ENCODE results near the gene BRSK2.

BRSK2 gene

DNA sequence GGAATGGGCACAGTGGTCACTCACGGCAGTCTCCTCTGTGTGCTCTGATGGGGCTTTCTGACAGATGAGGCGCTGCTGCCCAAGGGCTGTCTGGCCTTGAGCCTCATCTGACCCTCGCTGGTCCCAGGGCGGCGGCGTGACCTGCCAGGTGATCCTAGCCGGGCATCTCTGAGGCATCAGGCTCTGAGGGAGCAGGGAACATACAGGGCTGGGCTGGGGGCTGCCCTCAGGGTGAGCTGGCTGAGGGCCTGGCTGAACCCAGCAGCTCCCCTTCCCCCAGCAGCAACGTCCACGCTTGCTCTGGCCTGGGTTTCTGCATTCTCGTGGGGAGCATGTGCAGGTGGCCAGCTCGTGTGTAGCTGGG is 49.2 kb downstream of the BRSK2 start:
- no peak for DNase-seq

DNA sequence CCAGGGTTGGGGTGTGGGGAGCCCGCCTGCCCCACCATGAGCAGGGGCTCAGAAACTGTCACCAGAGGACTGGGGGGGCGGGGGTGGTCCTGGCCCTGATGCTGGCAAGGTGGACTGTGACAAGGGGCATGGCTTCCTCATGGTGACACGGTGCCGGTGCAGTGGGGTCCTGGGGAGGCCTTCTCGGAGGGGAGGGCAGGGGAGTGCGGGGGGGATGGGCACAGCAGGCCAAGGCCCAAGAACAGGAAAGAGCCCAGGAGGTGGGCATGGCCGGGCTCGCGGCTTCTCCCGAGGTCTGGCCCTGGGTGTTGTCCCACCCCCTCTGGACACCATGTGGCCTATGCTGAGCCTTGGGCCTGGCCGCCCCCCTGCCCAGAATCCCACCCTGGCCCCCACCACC is 49.6 kb downstream of the BRSK2 start:
- no peak for DNase-seq

DNA sequence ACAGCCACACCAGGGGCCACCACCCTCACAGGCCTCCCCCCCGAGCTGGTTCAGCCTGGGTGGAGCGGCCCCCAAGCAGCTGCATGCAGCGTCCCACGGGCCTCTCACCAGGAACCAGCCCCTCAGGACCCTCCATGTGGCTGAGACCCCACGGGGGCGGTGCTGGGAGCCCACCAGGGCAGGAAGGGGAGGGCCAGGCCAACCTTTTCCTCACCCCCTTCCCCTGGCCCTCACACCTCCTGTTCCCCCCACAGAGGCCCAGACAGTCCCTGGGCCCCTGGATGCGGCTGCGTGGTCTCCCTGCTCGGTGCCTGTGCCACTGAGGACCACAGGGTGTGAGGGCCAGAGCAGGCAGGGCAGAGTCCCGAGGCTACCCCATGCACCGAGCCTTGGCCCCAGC is 50.3 kb downstream of the BRSK2 start:
- no peak for DNase-seq

- no peak for DNase-seq
Observed at GRCh38 chr11:1440496-1440895, 50.8 kb downstream of the BRSK2 start.

DNA sequence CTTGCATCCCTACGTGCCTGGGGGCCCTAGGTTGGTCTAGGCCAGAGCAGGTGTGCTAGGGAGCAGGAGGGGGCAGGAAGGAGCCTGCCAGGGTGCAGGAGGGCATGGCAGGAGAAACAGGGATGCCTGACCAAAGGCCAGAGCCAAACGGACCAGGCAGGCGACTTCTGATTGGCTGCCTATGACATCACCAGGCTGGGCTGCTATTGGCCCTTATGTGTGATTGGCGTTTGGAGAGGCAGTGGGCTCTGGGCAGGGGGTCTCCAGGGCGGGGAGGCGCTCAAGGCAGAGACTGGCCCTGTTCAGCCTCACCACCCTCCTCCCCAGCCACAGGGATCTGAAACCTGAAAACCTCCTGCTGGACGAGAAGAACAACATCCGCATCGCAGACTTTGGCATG is 52.4 kb downstream of the BRSK2 start:
- no peak for DNase-seq

GRCh38 chr11:1442807-1443366 is 53.2 kb downstream of the BRSK2 start:
- no peak for DNase-seq

DNA sequence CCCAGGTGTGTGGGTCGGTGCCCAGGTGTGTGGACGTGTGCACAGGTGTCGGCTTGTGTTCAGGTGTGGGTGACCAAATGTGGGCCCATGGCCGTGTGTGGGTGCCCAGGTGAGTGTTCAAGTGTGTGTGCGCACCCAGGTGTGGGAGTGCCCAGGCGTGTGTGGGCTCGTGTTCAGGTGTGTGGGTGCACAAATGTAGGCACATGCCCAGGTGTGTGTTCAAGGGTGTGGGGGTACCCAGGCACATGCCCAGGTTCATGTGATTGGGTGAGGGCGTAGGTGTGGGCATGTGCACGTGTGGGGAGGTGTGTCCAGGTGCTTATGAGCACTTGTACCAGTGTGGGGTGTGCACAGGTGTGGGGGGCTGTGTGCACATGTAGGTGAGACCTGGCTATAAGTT is 54.0 kb downstream of the BRSK2 start:
- no peak for DNase-seq

GRCh38 chr11:1444321-1444720 is 54.6 kb downstream of the BRSK2 start:
- DNase-seq = no peak

DNA sequence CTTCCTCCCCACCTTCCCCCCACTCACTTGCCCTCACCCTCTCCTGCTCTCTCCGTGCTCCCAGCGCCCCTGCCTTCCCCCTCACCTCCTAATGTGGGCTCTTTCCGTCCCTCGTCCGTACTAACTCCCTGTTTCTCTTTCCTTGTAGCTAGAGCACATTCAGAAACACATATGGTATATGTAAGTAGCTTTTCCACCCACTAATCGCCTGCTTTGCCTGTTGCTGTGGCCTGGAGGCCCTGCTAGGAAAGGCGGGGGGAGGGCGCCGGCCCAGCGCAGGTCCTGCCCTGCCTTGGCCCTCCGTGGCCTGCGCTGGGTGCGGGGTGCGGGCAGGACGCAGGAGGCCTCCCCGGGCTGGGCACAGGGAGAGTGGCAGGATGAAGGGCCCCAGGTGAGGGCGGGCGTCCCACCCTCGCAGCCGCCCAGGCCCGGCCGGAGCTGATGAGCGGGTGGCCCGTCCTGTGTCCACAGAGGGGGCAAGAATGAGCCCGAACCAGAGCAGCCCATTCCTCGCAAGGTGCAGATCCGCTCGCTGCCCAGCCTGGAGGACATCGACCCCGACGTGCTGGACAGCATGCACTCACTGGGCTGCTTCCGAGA is 55.2 kb downstream of the BRSK2 start:
- DNase-seq = no peak

- no peak for DNase-seq
Observed at GRCh38 chr11:1445741-1446445, 56.2 kb downstream of the BRSK2 start.

DNA sequence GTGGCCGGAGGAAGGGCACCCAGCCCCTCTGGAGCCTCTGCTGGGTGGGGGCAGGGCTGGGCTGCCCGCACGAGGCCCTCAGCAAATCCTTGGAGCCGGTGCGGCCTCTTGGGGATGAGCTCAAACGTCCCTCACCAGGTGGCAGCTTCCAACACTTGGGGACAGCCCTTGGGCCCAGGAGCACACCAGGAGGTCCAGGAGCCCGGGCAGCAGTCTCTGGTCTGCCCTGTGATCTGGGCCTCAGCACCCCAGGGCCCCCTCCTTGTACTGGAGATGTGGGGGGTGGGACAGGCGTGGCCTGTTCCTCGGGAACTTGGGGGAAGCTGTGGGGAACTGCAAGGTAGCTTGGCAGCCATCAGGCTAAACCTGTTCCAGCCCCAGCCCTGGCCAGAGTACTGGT is 56.9 kb downstream of the BRSK2 start:
- no peak for DNase-seq

GRCh38 chr11:1447845-1448825 is 58.4 kb downstream of the BRSK2 start:
- no peak for DNase-seq

DNA sequence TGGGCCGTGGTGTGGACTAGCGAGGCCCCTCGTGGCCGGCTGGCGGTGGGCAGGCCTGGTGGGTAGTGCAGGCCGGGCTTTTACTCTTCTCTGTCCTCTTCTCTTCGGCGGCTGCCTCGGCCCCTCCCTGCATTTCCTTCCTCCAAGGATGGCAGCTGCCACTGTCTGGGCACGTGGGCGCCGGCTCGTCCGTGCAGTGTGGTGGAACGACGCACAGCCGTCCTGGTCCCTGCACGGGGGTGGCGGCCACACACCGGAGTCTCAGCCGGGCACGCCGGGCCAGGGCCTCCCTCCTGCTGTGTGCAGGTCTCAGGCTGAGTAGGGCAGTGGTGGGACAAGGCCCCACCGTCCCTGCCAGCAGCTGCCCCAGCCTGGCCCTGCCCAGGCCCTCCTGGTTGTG is 59.1 kb downstream of the BRSK2 start:
- DNase-seq = no peak

DNA sequence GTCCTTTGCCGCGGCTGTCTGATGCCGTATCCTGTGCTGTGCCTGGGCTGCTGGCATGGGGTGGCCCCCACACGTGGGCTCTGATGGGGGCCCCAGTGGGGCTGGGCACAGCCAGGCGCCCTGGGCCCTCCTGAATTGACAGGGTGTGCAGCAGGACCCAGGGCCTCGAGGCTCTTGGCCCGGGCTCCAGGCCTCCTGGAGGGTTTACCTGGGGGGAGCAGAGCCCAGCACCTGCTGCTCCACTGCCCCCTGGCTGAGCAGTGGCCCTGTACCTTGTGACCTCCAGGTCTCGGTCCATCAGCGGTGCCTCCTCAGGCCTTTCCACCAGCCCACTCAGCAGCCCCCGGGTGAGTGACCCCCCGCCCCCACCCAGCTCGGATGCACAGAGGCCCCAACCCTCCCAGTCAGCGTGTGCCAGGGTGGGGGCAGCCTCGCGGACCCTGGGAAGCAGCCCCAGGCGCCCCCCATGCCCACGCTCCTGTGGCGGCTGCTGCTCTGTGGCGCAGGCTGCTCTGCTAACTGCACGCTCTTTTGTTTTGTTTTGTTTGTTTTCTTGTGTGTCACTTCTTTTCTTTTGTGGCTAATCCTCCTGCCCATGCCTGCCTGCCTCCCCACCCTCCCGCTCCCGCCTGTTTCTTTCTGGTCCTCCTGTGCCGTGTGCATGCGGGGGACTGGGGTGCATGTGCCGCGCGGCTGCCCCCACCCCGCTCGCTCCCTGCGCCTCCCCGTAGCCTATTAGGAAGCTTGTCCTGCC is 59.9 kb downstream of the BRSK2 start:
- no peak for DNase-seq

DNA sequence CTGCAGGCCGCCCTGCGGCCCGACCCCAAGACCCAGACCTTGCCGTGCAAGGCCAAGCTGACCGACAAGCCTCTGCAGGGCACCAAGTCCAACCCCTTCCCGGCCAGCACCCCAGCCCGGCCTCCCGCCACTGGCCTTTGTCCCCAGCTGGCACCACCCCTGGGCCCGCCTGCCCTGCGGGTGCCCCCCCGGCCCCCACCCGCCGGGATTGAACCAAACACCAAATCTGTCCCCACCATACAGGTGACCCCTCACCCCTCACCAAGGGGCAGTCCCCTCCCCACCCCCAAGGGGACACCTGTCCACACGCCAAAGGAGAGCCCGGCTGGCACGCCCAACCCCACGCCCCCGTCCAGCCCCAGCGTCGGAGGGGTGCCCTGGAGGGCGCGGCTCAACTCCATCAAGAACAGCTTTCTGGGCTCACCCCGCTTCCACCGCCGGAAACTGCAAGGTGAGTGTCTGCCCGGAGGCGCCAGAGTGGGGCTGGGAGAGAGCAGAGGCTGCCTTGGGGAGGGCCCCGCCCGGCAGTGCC is 60.7 kb downstream of the BRSK2 start:
- DNase-seq = no peak

- DNase-seq = no peak
Observed at GRCh38 chr11:1450949-1451710, 61.4 kb downstream of the BRSK2 start.

- DNase-seq = no peak
Observed at GRCh38 chr11:1451781-1452470, 62.2 kb downstream of the BRSK2 start.

GRCh38 chr11:1452744-1453143 is 63.0 kb downstream of the BRSK2 start:
- DNase-seq = no peak

DNA sequence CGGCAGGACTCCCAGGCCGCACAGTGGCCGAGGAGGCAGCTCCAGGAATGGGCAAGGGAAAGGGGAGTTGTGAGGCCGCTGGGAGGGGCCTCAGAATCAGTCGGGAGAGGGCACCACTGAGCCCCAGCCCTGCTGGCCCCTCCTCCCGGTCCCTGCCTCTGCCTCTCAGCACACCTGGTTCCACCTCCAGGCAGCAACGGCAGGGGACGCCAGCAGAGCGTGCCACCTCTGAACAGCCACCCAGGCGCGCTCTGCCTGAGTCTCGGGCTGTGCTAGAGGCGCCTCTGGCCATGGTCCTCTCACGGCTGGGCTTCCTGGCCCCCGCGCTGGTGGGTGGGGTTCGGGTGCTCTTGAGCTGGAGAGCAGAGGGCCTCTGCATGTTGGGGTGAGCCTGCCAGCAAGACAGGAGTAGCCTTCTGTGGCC is 63.9 kb downstream of the BRSK2 start:
- DNase-seq = no peak

- no peak for DNase-seq
Observed at GRCh38 chr11:1454576-1454975, 64.8 kb downstream of the BRSK2 start.

All from GF-D8 (cell line).